Body of pancreas (tissue), 4 donors: ENCODE measurements around the gene UBR7. TPM values are rescaled to one million over a fixed set of nuclear protein-coding genes. Genes with fewer than 3 reads are reported as not detected.

Experiments used
- ATAC-seq: fragments of 150-250 bp; one replicate; pipeline ENCODE4 v1.9.1; 2016
- DNase-seq, 4 donors: peaks; one replicate each; pipeline ENCODE4 v3.0.0-alpha.2; 2019
- H3K27ac ChIP-seq, 4 donors: fragments of 200-600 bp; sonication (generic); 1 replicate in 3 of 4; 2 replicates in 1 of 4; pipeline versions ENCODE4 v1.5.1 to v1.6.1; 2016 to 2019; ENCODE audit warnings: mild to moderate bottlenecking in 1 of 4, mixed read lengths in 1 of 4, moderate library complexity in 1 of 4
- H3K27me3 ChIP-seq, 2 donors: fragments of 200-600 bp; sonication (generic); one replicate each; pipeline ENCODE4 v1.6.0; 2016; ENCODE audit warnings: mild to moderate bottlenecking in 1 of 2
- H3K36me3 ChIP-seq, 2 donors: fragments of 200-600 bp; sonication (generic); replicated peaks in 1 of 2; 2 replicates each; pipeline ENCODE4 v1.5.1; 2016; ENCODE audit warnings: low read depth in 2 of 2; ENCODE audit not compliant: insufficient read depth in 1 of 2
- H3K4me1 ChIP-seq: fragments of 200-600 bp; sonication (generic); one replicate; pipeline ENCODE4 v1.6.0; 2016
- H3K4me3 ChIP-seq, 2 donors: fragments of 200-600 bp; sonication (generic); 1 replicate in 1 of 2; 2 replicates in 1 of 2; pipeline ENCODE4 v1.5.1; 2016 to 2019
- H3K9me3 ChIP-seq, 3 donors: fragments of 200-600 bp; sonication (generic); 1 replicate in 2 of 3; 2 replicates in 1 of 3; pipeline ENCODE4 v1.5.1; 2016
- CTCF ChIP-seq, 7 experiments: fragments of 450-650 bp in 4 of 7; fragments of 200-600 bp in 3 of 7; sonication (generic) in 3 of 7; IDR thresholded peaks; one replicate each; pipeline ENCODE4 v1.5.1; 2016 to 2019; ENCODE audit warnings: antibody characterized with exemption in 7 of 7
- POLR2A ChIP-seq, 3 donors: fragments of 450-650 bp; IDR thresholded peaks; one replicate each; pipeline ENCODE4 v1.6.1; 2016; ENCODE audit warnings: antibody characterized with exemption in 3 of 3, mild to moderate bottlenecking in 2 of 3
- WGBS, 2 donors: methylation state at CpG; one replicate each; pipeline ENCODE4 v1.1.5; 2017; 5-methylcytosine and 5-hydroxymethylcytosine counted together
- intact Hi-C: fragments of 100-400 bp; cut with DNase I; formaldehyde crosslinking; loops from one replicate; pipeline ENCODE4 v1.15.1; 2023
- total RNA-seq, 2 donors: library from RNA; depleted of rRNA; stranded (reverse); fragments of >200 nt; gene quantifications; one replicate each; pipeline ENCODE4 v1.1.0, GENCODE V29; 2016

The UBR7 gene
- total RNA-seq, 2 donors from 2014 or later: 4.9 to 17.4 TPM

- TF ChIP-seq POLR2A (IDR thresholded peaks at IDR 0.05) (no peak), CTCF (IDR thresholded peaks at IDR 0.05) (no peak)
- H3K4me3 ChIP-seq: no peak overlapping the region
- 32 to 45% methylated on average over 2 of the region's 2 CpGs for WGBS, 2 donors
- H3K27ac ChIP-seq: no peak overlapping the region
- DNase-seq (no peak), ATAC-seq (no peak)
- H3K27me3 ChIP-seq: no peaks in the 10 kb centered on the region
- peaks cover 12% of the 10 kb centered on the region for H3K4me1 ChIP-seq
- peaks cover 0 to 13% of the 10 kb centered on the region in 2 donors for H3K36me3 ChIP-seq
- H3K9me3 ChIP-seq: no peaks in the 10 kb centered on the region
- intact Hi-C loops: no loop called here
These were observed 7.5 kb downstream of the UBR7 start for GRCh38 chr14:93214598-93214997.

- no peak for TF ChIP-seq POLR2A (IDR thresholded peaks at IDR 0.05)
- peak; percentile 8 to 70 (median 60) for TF ChIP-seq CTCF (IDR thresholded peaks at IDR 0.05)
- no peaks in the 10 kb centered on the region for H3K9me3 ChIP-seq
- H3K36me3 ChIP-seq: peaks cover 7 to 13% of the 10 kb centered on the region in 2 donors
- peaks cover 5% of the 10 kb centered on the region for H3K4me1 ChIP-seq
- H3K27ac ChIP-seq: no peak overlapping the region
- H3K4me3 ChIP-seq: no peak overlapping the region
- WGBS, 2 donors: 29 to 32% methylated on average over 3 of the region's 3 CpGs
- ATAC-seq: no peak
- DNase-seq: peak; percentile 62 to 81 (median 72)
- intact Hi-C loops: no loop called here
- H3K27me3 ChIP-seq: no peaks in the 10 kb centered on the region
These were observed 12.2 kb downstream of the UBR7 start for GRCh38 chr14:93219103-93219726.

- intact Hi-C loops: no loop called here
- no peaks in the 10 kb centered on the region for H3K4me1 ChIP-seq
- no peak overlapping the region for H3K4me3 ChIP-seq
- no peaks in the 10 kb centered on the region for H3K27me3 ChIP-seq
- no peak overlapping the region for H3K27ac ChIP-seq
- ATAC-seq (no peak), DNase-seq (no peak)
- peaks cover 7 to 10% of the 10 kb centered on the region in 2 donors for H3K36me3 ChIP-seq
- no peak for TF ChIP-seq CTCF (IDR thresholded peaks at IDR 0.05)
- TF ChIP-seq POLR2A (IDR thresholded peaks at IDR 0.05): no peak
- H3K9me3 ChIP-seq: no peaks in the 10 kb centered on the region
These were observed 13.5 kb downstream of the UBR7 start for GRCh38 chr14:93220509-93220908.

- no peak overlapping the region for H3K4me3 ChIP-seq
- H3K4me1 ChIP-seq: no peaks in the 10 kb centered on the region
- H3K27me3 ChIP-seq: no peaks in the 10 kb centered on the region
- DNase-seq: no peak
- no peak for ATAC-seq
- no peak overlapping the region for H3K27ac ChIP-seq
- intact Hi-C loops: no loop called here
- TF ChIP-seq POLR2A (IDR thresholded peaks at IDR 0.05): no peak
- TF ChIP-seq CTCF (IDR thresholded peaks at IDR 0.05): no peak
- peaks cover 7 to 24% of the 10 kb centered on the region in 2 donors for H3K36me3 ChIP-seq
- 96 to 98% methylated on average over 9 to 27 of the region's 27 CpGs for whole genome bisulfite sequencing, 2 donors
- H3K9me3 ChIP-seq: no peaks in the 10 kb centered on the region
These were observed 16.5 kb downstream of the UBR7 start for GRCh38 chr14:93223565-93223964.

GRCh38 chr14:93228550-93228949 lies 21.5 kb downstream of the UBR7 start:
- no peaks in the 10 kb centered on the region for H3K9me3 ChIP-seq
- ATAC-seq: no peak
- H3K4me3 ChIP-seq: no peak overlapping the region
- H3K27ac ChIP-seq: no peak overlapping the region
- H3K27me3 ChIP-seq: no peaks in the 10 kb centered on the region
- 91 to 96% methylated on average over 8 of the region's 8 CpGs for WGBS, 2 donors
- H3K4me1 ChIP-seq: peaks cover 13% of the 10 kb centered on the region
- peaks cover 0 to 17% of the 10 kb centered on the region in 2 donors for H3K36me3 ChIP-seq
- no peak for DNase-seq
- intact Hi-C loops: no loop called here
- TF ChIP-seq CTCF (IDR thresholded peaks at IDR 0.05): no peak
- TF ChIP-seq POLR2A (IDR thresholded peaks at IDR 0.05): no peak
